UCSD-AML1 (cell line): Measurements from ENCODE around the gene RTP2.

Experiments
- DNase-seq: peaks from one replicate; lab custom pipeline; 2025; ENCODE audit not compliant: unreplicated experiment; lab: John Stamatoyannopoulos, UW

RTP2 gene

DNA sequence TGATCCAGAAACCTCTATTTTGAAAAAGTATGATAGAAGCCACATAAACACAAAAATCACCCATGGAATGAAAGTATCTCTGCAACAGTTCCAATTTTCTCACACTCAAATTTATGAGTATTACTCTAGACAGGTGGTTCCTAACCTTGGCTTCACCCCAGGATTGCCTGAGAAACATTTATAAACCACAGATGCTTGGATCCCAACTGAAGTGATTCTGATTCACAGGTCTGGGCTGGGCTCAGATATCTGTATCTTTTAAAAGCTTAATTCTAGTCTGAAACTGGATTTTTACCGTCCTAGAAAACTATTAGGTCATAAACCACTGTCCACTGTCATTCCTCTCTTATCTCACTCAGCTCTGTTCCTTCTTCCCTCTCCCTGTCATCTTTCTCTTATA is 24.8 kb downstream of the RTP2 start:
- DNase-seq, result no peak

DNA sequence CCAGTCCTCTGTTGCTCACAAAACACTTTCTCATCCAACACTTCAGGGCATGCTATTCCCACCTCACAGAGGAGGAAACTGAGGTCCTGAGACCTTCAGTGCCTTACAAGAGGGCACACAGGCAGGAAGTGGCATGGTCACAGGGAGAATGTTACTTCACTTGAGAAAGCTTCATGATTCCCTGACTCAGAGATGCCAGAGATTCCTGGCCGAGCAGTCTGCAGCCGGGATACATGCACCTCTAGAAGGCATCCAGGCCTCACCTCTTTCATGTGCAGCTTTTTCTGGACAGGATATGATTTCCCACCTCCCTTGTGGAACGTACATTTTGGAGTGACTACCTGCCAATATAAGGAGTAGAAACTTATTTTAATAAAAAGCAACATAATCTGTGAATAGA is 29.3 kb downstream of the RTP2 start:
- DNase-seq, result no peak

GRCh38 chr3:187669675-187670504 is 32.5 kb downstream of the RTP2 start, which contains the start of gene SST:
TSS of gene SST (minus strand) at chr3:187670394. CDS start at chr3:187670291, 103 bp downstream.
- DNase-seq, result peak; percentile 28

GRCh38 chr3:187667526-187667925 is 34.8 kb downstream of the RTP2 start:
- DNase-seq, result no peak

- no peak for DNase-seq
Observed at GRCh38 chr3:187665764-187666402, 36.5 kb downstream of the RTP2 start.

GRCh38 chr3:187665010-187665409 is 37.3 kb downstream of the RTP2 start:
- no peak for DNase-seq

DNA sequence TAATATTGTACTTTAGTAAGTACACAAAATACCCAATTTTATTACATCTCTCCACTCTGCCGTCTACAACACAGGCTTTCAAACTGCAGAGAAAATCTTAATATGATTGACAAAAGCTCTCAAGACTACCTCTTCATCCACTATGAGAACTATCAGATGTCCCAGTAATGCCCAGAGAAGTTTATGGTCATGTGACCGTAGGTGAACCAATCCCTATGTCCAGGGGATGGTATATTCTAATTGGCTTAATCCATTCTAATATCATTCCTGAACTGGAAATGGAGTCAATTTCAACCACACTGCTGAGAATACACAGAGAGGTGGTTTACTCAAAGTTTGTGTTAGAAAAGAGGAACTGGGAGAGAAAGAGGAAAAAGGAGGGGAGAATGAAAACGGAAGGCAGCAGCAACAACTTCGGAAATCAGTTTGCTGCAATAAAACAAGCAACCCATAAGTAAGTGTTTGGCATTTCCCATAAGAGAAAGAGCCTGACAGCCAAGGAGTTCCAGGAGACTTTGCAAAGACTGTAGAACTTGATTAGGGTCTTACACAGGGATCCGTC is 39.4 kb downstream of the RTP2 start:
- DNase-seq, result no peak

DNA sequence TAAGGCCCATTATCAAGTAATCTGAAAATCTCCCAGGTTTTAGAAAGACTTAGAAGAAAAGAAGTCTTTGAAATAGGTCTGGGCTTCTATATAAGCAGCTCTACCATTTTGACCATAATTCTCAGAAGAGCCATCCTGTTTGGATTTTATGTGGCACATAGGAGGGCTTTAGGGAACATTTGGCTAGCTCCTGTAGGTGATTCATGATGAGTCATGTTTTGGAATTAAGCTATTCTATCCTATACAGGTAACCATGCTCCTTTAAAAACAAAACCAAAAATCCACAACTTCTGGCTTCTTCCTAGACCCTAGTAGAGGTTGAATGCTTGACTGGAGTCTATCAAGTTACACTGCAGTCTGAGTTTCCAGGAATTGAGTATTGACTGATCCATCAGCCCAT is 41.1 kb downstream of the RTP2 start:
- no peak for DNase-seq

- no peak for DNase-seq
Observed at GRCh38 chr3:187651282-187651681, 51.1 kb downstream of the RTP2 start.
